ENCODE measurements around the gene RPTOR. TPM values are rescaled to one million over a fixed set of nuclear protein-coding genes. Genes with fewer than 3 reads are reported as not detected.
"Not testable (repeated sequence)": the region's sequence is repeated elsewhere in the genome, so short reads cannot be mapped to it uniquely, and the experiment has no call there.

RPTOR gene
- total RNA-seq, 1 donor from 2014 or later = 32.3 TPM

GRCh38 chr17:80604670-80605010 is 60.0 kb downstream of the RPTOR start:
- no peak for DNase-seq (ENCODE audit: low spot score)
- intact Hi-C loops (cut with DNase I) = no loop called here

DNA sequence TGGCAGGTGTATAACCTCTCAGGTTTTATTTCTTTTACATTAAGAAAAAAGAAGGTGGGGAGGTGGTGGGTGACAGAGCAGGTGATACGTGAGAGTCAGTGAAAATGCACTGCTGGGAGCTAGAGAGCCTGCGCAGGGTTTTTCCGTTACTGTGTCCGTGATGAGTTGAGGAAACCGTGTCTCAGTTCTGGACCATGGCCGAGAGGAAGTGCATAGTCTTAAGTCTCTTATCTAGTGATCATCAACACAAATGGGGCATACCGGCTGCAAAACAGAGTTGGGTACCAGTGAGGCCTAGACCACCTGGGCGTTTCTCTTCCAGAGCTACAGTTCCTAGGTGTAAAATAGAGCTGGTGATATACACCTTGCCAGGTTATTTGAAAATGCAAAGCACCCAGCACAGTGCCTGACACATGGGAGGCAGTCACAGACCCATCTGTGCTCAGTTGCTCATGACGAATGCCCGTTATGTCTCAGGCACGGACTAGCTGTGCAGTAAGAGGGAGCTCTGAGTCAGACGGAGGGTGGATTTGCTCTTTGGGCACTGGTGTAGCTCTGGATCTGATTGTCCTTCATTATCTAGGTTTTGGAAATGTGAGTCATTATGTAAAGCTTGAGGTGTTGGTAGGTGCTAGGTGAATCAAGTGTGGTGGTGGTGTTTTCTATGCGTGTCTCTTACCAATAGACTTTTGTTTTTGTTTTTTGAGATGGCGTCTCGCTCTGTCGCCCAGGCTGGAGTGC is 60.9 kb downstream of the RPTOR start:
- intact Hi-C loops (cut with DNase I) = no loop called here
- no peak for DNase-seq (ENCODE audit: low spot score)

DNA sequence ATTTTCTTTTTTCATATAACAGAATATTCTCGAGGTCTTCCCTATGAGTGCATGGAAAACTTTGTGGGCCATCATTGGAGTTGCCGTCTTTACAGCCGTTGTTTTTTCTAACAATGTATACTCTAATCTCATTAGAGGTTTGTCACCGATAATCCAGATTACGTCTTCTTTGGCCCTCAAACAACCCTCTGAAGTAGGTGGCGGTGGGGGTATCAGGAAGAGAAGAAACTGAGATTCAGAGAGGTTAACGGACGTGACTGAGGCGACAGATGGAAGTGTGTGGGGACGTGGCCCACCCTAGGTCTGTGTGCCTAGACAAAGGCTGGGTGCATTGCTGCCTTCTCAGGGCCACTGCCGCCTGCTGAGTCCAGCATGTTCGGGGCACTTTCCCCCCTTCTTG is 63.7 kb downstream of the RPTOR start:
- intact Hi-C loops (cut with DNase I) = no loop called here
- no peak for DNase-seq (ENCODE audit: low spot score)

DNA sequence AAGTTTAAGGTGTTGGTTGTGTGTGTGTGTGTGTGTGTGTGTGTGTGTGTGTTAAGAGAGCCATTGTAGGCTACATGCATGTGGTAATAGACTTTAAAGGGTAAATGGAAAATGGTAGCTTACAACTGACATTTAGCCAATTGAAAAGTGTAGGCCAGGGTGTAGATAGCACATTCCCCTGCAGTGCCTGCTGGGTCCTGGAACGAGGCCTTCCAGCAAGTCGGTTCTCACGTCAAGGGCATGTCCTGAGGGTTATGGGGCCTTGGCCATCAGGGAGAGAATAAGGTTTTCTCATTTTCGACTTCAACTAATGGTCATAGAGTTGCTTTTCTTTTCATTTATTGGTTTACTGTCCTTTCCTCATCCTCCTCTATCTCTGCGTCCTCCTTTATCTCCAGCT is 65.1 kb downstream of the RPTOR start:
- intact Hi-C loops (cut with DNase I) = no loop called here
- DNase-seq (ENCODE audit: low spot score) = no peak

DNA sequence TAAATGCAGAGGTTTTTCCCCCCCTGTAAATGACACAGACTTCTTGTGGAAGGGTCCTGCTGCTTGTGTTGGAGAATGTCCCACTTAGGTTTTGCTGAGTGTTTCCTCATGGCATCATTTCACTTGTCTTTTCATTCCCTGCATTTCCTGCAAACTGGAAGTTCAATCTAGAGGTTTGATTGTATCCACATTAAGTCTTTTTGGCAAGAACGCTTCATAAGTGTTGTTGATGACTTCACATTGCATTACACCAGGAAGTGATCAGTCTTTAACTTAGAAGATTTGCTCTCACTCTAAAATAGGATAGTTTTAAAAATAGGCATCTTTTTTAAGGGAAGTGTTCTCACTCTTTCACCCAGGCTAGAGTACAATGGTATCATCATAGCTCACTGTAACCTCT is 67.2 kb downstream of the RPTOR start:
- intact Hi-C loops (cut with DNase I) = no loop called here
- DNase-seq (ENCODE audit: low spot score) = no peak

DNA sequence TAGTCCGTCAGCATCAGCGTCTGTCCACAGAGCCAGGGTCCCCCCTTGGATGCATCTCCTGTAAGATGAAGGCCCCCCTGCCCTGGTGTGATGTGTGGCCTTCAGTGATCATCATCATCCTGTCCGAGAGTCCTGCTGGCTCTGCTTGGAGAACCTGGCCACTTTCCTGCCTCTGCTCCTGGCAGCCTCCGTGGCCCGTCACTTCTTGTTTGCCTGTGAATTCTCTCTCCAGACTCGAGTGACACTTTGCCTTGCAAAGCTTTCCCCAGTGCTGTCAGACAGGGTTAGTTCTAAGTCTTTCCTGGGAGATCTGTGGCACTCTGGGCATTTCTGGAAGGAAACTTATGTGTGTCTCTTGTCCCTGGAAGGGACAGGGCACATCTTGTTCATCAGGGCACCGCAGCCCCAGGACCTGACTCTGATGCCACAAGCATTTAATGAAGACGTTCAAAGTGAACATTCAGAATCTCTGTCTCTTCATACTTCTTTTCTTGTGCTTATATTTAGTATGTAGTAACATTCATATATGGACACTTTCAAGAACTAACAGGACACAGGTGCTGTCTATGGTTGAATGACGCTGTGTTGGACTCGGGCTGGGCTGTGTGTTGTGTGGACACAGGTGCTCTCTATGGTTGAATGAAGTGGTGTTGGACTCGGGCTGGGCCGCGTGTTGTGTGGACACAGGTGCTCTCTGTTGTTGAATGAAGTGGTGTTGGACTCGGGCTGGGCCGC is 68.5 kb downstream of the RPTOR start:
- no peak for DNase-seq (ENCODE audit: low spot score)
- intact Hi-C loops (cut with DNase I) = no loop called here

- intact Hi-C loops (cut with DNase I) = no loop called here
- DNase-seq (ENCODE audit: low spot score) = no peak
Measured at GRCh38 chr17:80613732-80614071, 69.1 kb downstream of the RPTOR start.

GRCh38 chr17:80614332-80615047 is 69.9 kb downstream of the RPTOR start:
- intact Hi-C loops (cut with DNase I) = no loop called here
- DNase-seq (ENCODE audit: low spot score) = no peak

DNA sequence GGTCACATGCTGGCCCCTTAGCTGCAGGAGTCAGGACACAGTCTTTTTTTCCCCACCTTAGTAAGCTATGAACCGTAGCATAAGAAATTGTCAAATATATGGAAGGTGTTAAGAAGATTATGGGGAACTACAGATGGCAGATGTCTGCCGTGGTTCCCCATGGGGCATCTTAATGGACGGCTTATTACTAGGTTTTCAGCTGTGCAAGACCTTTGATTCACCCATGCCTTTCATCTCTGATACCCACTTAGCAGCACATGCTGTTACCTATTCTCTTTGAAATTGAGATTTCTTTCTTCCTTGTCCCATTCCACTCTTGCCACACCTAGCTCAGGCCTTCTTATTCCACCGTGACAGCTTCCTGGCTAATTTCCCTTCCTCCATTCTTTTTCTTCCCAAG is 70.7 kb downstream of the RPTOR start:
- intact Hi-C loops (cut with DNase I) = no loop called here
- no peak for DNase-seq (ENCODE audit: low spot score)

- DNase-seq (ENCODE audit: low spot score) = no peak
- intact Hi-C loops (cut with DNase I) = no loop called here
Measured at GRCh38 chr17:80616705-80617104, 72.1 kb downstream of the RPTOR start.

DNA sequence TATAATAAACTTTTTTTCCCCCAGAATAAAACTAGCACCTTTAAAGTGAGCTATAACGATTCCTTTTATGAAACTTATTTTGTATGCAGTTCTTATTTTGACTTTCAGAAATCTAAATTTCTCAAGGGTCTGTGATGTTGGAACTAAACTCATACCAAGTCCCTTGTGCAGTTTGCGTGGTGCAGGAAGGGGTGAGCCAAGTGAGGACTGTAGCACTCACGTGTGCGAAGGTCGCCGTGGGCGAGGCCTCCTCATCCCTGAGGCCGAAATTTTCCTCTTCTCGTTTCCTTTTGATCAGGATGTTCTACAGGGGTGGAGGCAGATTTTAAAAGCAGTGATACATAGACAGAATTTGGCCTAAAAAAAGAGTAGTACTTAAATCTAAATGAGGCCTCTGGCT is 73.7 kb downstream of the RPTOR start:
- intact Hi-C loops (cut with DNase I) = no loop called here
- no peak for DNase-seq (ENCODE audit: low spot score)

DNA sequence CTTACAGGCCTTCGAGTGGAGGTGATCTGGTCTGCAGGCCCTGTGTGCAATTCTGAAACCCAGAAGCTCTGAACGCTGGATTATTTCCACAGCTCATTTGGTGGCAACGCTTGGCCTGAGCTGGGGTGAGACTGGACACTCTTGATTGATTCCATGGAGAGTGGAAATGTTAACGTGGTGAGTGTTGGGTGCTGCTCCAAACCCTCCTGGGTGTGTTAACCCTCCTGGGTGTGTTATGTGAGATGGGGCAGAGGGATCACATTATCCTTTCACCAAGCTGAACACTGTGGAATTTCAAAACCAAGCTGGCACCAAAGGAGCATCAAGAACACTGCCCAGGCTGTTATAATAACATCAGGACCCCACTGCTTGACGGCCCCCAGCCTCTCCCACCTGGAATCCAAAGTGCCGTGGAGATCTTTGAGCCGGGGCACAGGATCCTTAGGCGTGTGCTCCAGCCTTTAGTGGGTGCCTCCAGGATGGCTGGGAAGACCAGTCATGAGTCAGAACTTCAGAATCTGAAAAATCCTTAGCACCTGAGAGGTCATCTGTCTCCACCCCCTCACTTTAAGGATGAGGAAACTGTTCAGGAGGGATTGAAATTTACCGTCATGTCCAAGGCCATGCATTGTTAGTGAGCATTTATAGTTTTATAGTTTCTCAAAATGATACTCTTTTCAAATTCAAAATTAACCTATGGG is 75.0 kb downstream of the RPTOR start:
- intact Hi-C loops (cut with DNase I) = no loop called here
- DNase-seq (ENCODE audit: low spot score) = no peak

DNA sequence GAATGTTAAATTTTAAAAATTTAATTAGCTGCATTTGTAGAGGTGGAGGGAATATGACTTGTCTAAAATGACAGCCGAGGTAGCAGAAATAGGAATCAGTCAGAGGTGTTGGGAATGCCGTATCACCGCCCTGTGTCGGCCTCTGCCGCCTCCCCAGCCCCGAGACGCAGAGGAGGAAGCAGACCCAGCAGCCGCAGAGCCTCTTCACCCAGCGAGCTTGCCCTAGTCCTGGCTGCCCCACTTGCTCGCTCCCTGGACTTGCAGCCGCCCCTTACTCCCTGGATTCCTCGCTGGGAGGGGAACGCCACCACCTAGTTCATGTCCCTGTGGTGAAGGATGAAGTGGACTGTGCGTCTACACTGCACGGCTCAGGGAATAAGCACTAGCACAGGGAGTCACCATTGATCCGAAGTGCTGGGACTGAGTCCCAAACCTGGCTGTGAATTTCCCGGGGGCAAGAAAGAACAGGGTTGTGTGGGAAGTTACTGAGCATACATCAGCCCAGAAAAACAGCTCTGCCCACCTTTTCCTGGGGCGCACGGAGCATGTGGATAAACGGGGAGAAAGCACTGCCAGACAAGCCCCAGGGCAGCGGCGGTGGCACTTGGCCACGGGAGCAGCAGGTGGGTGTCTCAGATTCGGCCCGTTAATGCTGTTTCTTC is 76.8 kb downstream of the RPTOR start:
- intact Hi-C loops (cut with DNase I) = no loop called here
- DNase-seq (ENCODE audit: low spot score) = no peak

DNA sequence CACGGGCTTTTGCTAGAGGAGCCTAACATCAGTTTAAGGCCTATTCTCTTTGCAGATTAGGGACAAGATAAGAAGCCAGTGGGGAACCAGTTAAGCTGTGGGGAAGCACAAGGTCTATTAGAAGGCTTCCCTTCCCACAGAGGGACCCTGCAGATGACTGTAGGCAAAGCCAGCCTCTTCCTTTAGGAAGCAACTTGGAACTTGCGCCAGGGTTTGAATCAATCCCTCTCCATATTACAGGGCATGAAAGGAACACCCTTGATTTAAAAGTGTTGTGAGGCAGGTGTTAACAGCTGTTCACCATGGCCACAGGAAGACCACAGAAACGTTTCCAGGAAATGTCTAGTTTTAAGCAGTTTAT is 77.3 kb downstream of the RPTOR start:
- intact Hi-C loops (cut with DNase I) = no loop called here
- no peak for DNase-seq (ENCODE audit: low spot score)

- DNase-seq (ENCODE audit: low spot score) = no peak
- intact Hi-C loops (cut with DNase I) = no loop called here
Measured at GRCh38 chr17:80624864-80625263, 80.2 kb downstream of the RPTOR start.

- intact Hi-C loops (cut with DNase I) = no loop called here
- DNase-seq (ENCODE audit: low spot score) = no peak
Measured at GRCh38 chr17:80625627-80626026, 81.0 kb downstream of the RPTOR start.

GRCh38 chr17:80628881-80629280 is 84.2 kb downstream of the RPTOR start:
- DNase-seq (ENCODE audit: low spot score); intact Hi-C loops (cut with DNase I): not testable (repeated sequence)

- intact Hi-C loops (cut with DNase I) = no loop called here
- DNase-seq (ENCODE audit: low spot score) = no peak
Measured at GRCh38 chr17:80629298-80630028, 84.8 kb downstream of the RPTOR start.

DNA sequence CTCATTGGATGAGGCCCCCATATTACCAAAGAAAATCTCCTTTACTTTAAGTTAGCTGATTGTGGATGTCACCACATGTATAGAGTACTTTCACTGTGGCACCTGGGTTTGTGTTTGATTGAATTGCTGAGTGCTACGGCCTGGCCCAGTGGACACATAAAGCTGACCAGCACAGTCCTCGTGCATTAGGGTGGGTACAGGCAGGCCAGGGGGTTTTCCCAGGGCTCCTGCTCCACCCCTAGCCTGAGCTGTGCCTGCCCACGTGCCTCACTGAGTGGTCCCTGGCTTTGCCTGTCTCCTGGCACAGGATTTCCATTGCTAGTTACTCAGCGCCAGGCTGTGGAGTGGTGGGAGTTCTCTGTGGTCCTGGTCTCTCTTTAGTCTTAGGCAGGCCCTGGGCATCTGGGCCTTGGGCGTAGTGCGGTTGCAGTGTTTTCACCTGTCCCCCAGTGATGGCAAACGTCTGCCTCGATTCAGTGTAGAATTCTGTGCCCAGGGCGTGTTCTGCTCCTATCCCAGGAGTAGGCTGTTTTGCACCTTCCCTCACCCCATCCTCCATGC is 86.0 kb downstream of the RPTOR start:
- DNase-seq (ENCODE audit: low spot score) = no peak
- intact Hi-C loops (cut with DNase I) = no loop called here

Data from cardiac septum (tissue), 1 donor.